H1 (cell line): Measurements from ENCODE around the gene FKBP1A. TPM values are rescaled to one million over a fixed set of nuclear protein-coding genes. Genes with fewer than 3 reads are reported as not detected.
A peak's percentile ranks its signal among the peaks of the same experiment; 100 is the strongest.

Source experiments
- CTCF ChIA-PET: fragments of 300-600 bp; sonication (Branson Sonifier 250); formaldehyde crosslinking; loops from one replicate; lab custom pipeline; 2021; ENCODE audit not compliant: partially characterized antibody; lab: Charles Lee
- POLR2A ChIA-PET: fragments of 300-600 bp; sonication (Branson Sonifier 250); formaldehyde crosslinking; loops from one replicate; lab custom pipeline; 2021; ENCODE audit warnings: inconsistent platforms; ENCODE audit not compliant: partially characterized antibody; lab: Charles Lee
- DNase-seq, 2 experiments: peaks; one replicate each; pipeline versions ENCODE4 v3.0.0 to v3.0.0-alpha.2; 2010 to 2022; ENCODE audit warnings: low spot score in 2 of 2, low read depth in 1 of 2, mixed read lengths in 1 of 2
- FAIRE-seq: peaks from 2 replicates; lab custom pipeline; 2011; peaks lifted over from hg19 to GRCh38; lab: Jason Lieb, UNC
- H2AFZ ChIP-seq: 2 replicates; pipeline ENCODE4 v1.8.1; 2012; ENCODE audit warnings: low read length, inconsistent platforms
- H2AK5ac ChIP-seq: 2 replicates; pipeline ENCODE4 v1.6.1; 2013; ENCODE audit warnings: low read depth, low read length
- H2BK120ac ChIP-seq: replicated peaks from 2 replicates; pipeline ENCODE3; 2013; ENCODE audit warnings: low read depth, low read length, inconsistent platforms
- H2BK12ac ChIP-seq: 2 replicates; pipeline ENCODE4 v1.6.1; 2013; ENCODE audit warnings: low read depth, low read length
- H2BK15ac ChIP-seq: 2 replicates; pipeline ENCODE4 v1.6.1; 2013; ENCODE audit warnings: low read length
- H2BK20ac ChIP-seq: 2 replicates; pipeline ENCODE4 v1.6.1; 2013; ENCODE audit warnings: low read length
- H2BK5ac ChIP-seq: 2 replicates; pipeline ENCODE4 v1.6.1; 2013; ENCODE audit warnings: low read depth, low read length
- H3K14ac ChIP-seq: 2 replicates; pipeline ENCODE4 v1.6.1; 2013; ENCODE audit warnings: inconsistent platforms; ENCODE audit not compliant: insufficient read length
- H3K18ac ChIP-seq: 2 replicates; pipeline ENCODE4 v1.6.1; 2013; ENCODE audit warnings: low read length; ENCODE audit errors: extremely low read depth
- H3K23ac ChIP-seq: 2 replicates; pipeline ENCODE4 v1.6.1; 2013; ENCODE audit warnings: inconsistent platforms; ENCODE audit not compliant: insufficient read length
- H3K23me2 ChIP-seq: 2 replicates; pipeline ENCODE4 v1.6.1; 2013; ENCODE audit warnings: low read depth, low read length
- H3K27ac ChIP-seq: 2 replicates; pipeline ENCODE4 v1.6.1; 2011; ENCODE audit warnings: low read depth, low read length, inconsistent platforms
- H3K27me3 ChIP-seq, 4 experiments: replicated peaks in 1 of 4; 1 replicate in 1 of 4; 2 replicates in 3 of 4; pipeline versions ENCODE4 v1.6.1 to v1.8.1; 2011 to 2013; ENCODE audit warnings: low read length in 3 of 4, mild to moderate bottlenecking in 3 of 4, inconsistent platforms in 2 of 4, mixed read lengths in 2 of 4, moderate library complexity in 1 of 4; ENCODE audit not compliant: control insufficient read depth in 3 of 4, insufficient read depth in 3 of 4; ENCODE audit errors: extremely low read depth in 1 of 4
- H3K36me3 ChIP-seq, 4 experiments: 2 replicates each; pipeline versions ENCODE4 v1.6.1 to v1.8.1; 2011 to 2013; ENCODE audit warnings: mild to moderate bottlenecking in 4 of 4, low read length in 3 of 4, moderate library complexity in 2 of 4, control low read depth in 1 of 4, inconsistent platforms in 1 of 4; ENCODE audit not compliant: insufficient read depth in 4 of 4, control insufficient read depth in 2 of 4
- H3K4ac ChIP-seq: replicated peaks from 2 replicates; pipeline ENCODE3; 2013; ENCODE audit warnings: low read length, low read depth, mixed read lengths, inconsistent platforms; ENCODE audit not compliant: insufficient read length
- H3K4me1 ChIP-seq, 4 experiments: replicated peaks in 1 of 4; 1 replicate in 1 of 4; 2 replicates in 3 of 4; pipeline versions ENCODE4 v1.6.1 to v1.8.1; 2011 to 2013; ENCODE audit warnings: low read length in 3 of 4, inconsistent platforms in 2 of 4, mixed read lengths in 1 of 4; ENCODE audit not compliant: insufficient read depth in 4 of 4, control insufficient read depth in 3 of 4
- H3K4me2 ChIP-seq, 2 experiments: 2 replicates each; pipeline versions ENCODE4 v1.6.1 to v1.8.1; 2011 to 2013; ENCODE audit warnings: low read depth in 2 of 2, low read length in 2 of 2, control low read depth in 1 of 2, inconsistent platforms in 1 of 2, mild to moderate bottlenecking in 1 of 2; ENCODE audit not compliant: insufficient read depth in 1 of 2
- H3K4me3 ChIP-seq, 4 experiments: fragments of 200-600, 300-600 bp in 1 of 4; sonication (generic), shearing (Covaris generic), sonication (Bioruptor Twin) in 1 of 4; 2 replicates each; pipeline versions ENCODE4 v1.5.1 to v1.8.1; 2011 to 2016; ENCODE audit warnings: low read length in 4 of 4, low read depth in 3 of 4, control low read depth in 2 of 4, inconsistent platforms in 2 of 4, mild to moderate bottlenecking in 2 of 4, mixed read lengths in 1 of 4, moderate library complexity in 1 of 4; ENCODE audit not compliant: insufficient read depth in 2 of 4; ENCODE audit errors: extremely low read depth in 1 of 4
- H3K56ac ChIP-seq: replicated peaks from 2 replicates; pipeline ENCODE3; 2013; ENCODE audit warnings: low read depth, mild to moderate bottlenecking, mixed read lengths, low read length, inconsistent platforms; ENCODE audit not compliant: insufficient read length
- H3K79me1 ChIP-seq: 2 replicates; pipeline ENCODE4 v1.6.1; 2013; ENCODE audit warnings: low read depth, low read length, control low read depth
- H3K79me2 ChIP-seq, 2 experiments: 2 replicates each; pipeline versions ENCODE4 v1.6.1 to v1.8.1; 2012 to 2013; ENCODE audit warnings: low read length in 2 of 2, mild to moderate bottlenecking in 2 of 2, inconsistent platforms in 1 of 2; ENCODE audit not compliant: insufficient read depth in 2 of 2, control insufficient read depth in 1 of 2
- H3K9ac ChIP-seq, 4 experiments: replicated peaks in 1 of 4; 1 replicate in 1 of 4; 2 replicates in 3 of 4; pipeline versions ENCODE4 v1.6.1 to v1.8.1; 2011 to 2013; ENCODE audit warnings: low read depth in 3 of 4, low read length in 3 of 4, control low read depth in 2 of 4, mild to moderate bottlenecking in 2 of 4, moderate library complexity in 2 of 4, inconsistent platforms in 1 of 4; ENCODE audit errors: extremely low read depth in 1 of 4
- H3K9me3 ChIP-seq, 2 experiments: 2 replicates each; pipeline versions ENCODE4 v1.6.1 to v1.8.1; 2012 to 2013; ENCODE audit warnings: mild to moderate bottlenecking in 2 of 2, moderate library complexity in 2 of 2, control low read depth in 1 of 2, inconsistent platforms in 1 of 2, low read depth in 1 of 2, low read length in 1 of 2, mixed read lengths in 1 of 2; ENCODE audit not compliant: insufficient read depth in 2 of 2
- H4K20me1 ChIP-seq, 2 experiments: replicated peaks in 1 of 2; 2 replicates each; pipeline versions ENCODE3 to v1.8.1; 2011 to 2013; ENCODE audit warnings: inconsistent platforms in 2 of 2, low read length in 2 of 2, mild to moderate bottlenecking in 1 of 2; ENCODE audit not compliant: insufficient read depth in 2 of 2, control insufficient read depth in 1 of 2
- H4K5ac ChIP-seq: 2 replicates; pipeline ENCODE4 v1.6.1; 2013; ENCODE audit warnings: low read length, low read depth, mixed read lengths, inconsistent platforms; ENCODE audit not compliant: insufficient read length
- H4K8ac ChIP-seq: 2 replicates; pipeline ENCODE4 v1.8.0; 2013; ENCODE audit warnings: mild to moderate bottlenecking, moderate library complexity, low read length, inconsistent platforms; ENCODE audit not compliant: insufficient read depth; ENCODE audit errors: extremely low read depth
- H4K91ac ChIP-seq: replicated peaks from 2 replicates; pipeline ENCODE3; 2013; ENCODE audit warnings: low read length, mixed read lengths, inconsistent platforms; ENCODE audit not compliant: insufficient read length
- RNF2 ChIP-seq: fragments of 200-900, 300-1000 bp; sonication (generic); IDR thresholded peaks from 2 replicates; pipeline ENCODE4 v1.7.1; 2016; ENCODE audit warnings: borderline replicate concordance, low read depth, mild to moderate bottlenecking, antibody characterized with exemption, low read length; ENCODE audit not compliant: poor library complexity, severe bottlenecking; ENCODE audit errors: missing control alignments
- RXRA ChIP-seq: IDR thresholded peaks from 2 replicates; pipeline ENCODE4 v1.6.1; 2011; ENCODE audit warnings: low read depth, mild to moderate bottlenecking, low read length, moderate library complexity; ENCODE audit not compliant: insufficient read depth
- WGBS, 2 experiments: shearing (Covaris generic) in 1 of 2; methylation state at CpG; one replicate each; pipeline versions ENCODE4 v1.1.6 to v1.1.7; 2013 to 2015; ENCODE audit warnings: low lambda C conversion rate in 2 of 2, mixed read lengths in 2 of 2, inconsistent platforms in 1 of 2, low coverage in 1 of 2, missing lambda C conversion rate in 1 of 2; ENCODE audit not compliant: insufficient replicate concordance in 2 of 2, insufficient coverage in 1 of 2, insufficient read length in 1 of 2; ENCODE audit errors: extremely low coverage in 1 of 2, missing lambda C conversion rate in 1 of 2; 5-methylcytosine and 5-hydroxymethylcytosine counted together
- polyA plus RNA-seq, 7 experiments: library from polyadenylated mRNA; depleted of rRNA in 3 of 7; stranded (reverse) in 5 of 7; unstranded in 2 of 7; fragments of >200 nt in 5 of 7; fragments of 200-250 nt in 2 of 7; gene quantifications; 1 replicate in 5 of 7; 2 replicates in 1 of 7; 4 replicates in 1 of 7; pipeline versions ENCODE4 v1.2.1 to v1.2.3, GENCODE V29; 2011 to 2013; ENCODE audit warnings: missing spikeins in 2 of 7, mixed read lengths in 2 of 7
- total RNA-seq: library from RNA; stranded (reverse); fragmentation: NEBNext Ultra II Directional; extraction: Animal tissue kit (Norgen Biotek cat#: 25700); gene quantifications from 2 replicates; pipeline ENCODE4 v1.2.1, GENCODE V29; 2021
- TF ChIP-seq, protein P1 (sequence below): IDR thresholded peaks from 2 replicates; pipeline ENCODE4 v1.6.1; 2011; ENCODE audit warnings: low read depth, mild to moderate bottlenecking, low read length; ENCODE audit not compliant: insufficient read depth
- TF ChIP-seq, protein P2 (sequence below), 3 experiments: IDR thresholded peaks; 1 replicate in 2 of 3; 2 replicates in 1 of 3; pipeline versions ENCODE4 v1.5.1 to v1.6.1; 2011; ENCODE audit warnings: low read length in 3 of 3, mild to moderate bottlenecking in 3 of 3, inconsistent platforms in 2 of 3, low read depth in 1 of 3, moderate library complexity in 1 of 3; ENCODE audit not compliant: insufficient read depth in 1 of 3; ENCODE audit errors: control extremely low read depth in 1 of 3

Gene FKBP1A
- total and polyA plus RNA-seq, 2 of the 8 experiments (the other 6 are each of a cell fraction or from before 2014, with no cell fraction given): 250 to 685 TPM

DNA sequence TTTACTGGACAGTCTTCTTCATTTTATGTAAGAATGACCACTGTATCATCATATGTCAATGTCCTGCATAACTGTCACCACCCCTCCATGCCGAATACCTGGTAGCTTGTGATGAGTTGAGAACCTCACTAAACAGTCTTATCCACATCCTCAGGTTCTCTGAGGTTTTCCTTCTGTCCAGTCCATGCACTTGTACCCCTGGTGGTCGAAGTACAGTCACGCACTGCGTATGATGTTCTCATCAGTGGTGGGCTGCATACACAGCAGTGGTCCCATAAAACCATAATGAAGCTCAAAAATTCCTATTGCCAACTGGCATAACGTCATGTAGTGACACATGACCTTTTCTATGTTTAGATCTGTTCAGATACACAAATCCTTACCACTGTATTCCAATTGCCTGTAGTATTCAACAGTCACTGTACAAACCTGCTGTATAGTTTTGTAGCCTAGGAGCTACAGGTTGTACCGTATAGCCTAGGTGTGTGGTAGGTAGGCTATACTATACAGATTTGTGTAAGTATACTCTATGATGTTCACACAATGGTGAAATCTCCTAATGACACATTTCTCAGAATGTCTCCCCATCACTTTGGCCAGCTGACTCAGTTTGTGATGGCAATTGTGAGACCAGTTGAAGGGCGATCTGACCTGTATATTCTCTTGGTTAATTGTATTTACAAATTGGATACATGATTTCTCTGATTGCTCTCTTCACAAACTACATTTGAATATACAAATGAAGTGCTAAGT lies 32.6 kb downstream of the FKBP1A start:
- no peak overlapping the region for H2BK5ac ChIP-seq
- CTCF ChIA-PET: interaction anchor here (0.6 to 2.8 kb wide), 4 partner anchors 16 to 107 kb away, joined by 3 to 9 read pairs (median 4); partner anchors contain the start of gene NSFL1C
- H4K5ac ChIP-seq: no peak overlapping the region
- H3K79me1 ChIP-seq: no peaks in the 10 kb centered on the region
- no peak overlapping the region for H3K18ac ChIP-seq
- POLR2A ChIA-PET: interaction anchor here (0.8 kb wide), 1 partner anchor 20 kb away, joined by 3 read pairs; no protein-coding TSS in a partner anchor
- no peak overlapping the region for H4K8ac ChIP-seq
- H3K9ac ChIP-seq: no peak overlapping the region
- DNase-seq: no peak
- no peak overlapping the region for H3K23ac ChIP-seq
- H2BK12ac ChIP-seq: no peak overlapping the region
- H2BK15ac ChIP-seq: no peak overlapping the region
- no peaks in the 10 kb centered on the region for H3K23me2 ChIP-seq
- no peaks in the 10 kb centered on the region for H3K4me1 ChIP-seq
- H3K9me3 ChIP-seq: no peaks in the 10 kb centered on the region
- WGBS, 2 experiments: 77% methylated on average over 7 of the region's 7 CpGs; no CpG with 5 or more reads in 1 of the 2 experiments
- H3K4ac ChIP-seq: no peak overlapping the region
- H3K4me3 ChIP-seq: no peak overlapping the region
- peaks cover 0 to 9% (median 0%) of the 10 kb centered on the region in 4 experiments; a peak in 3 of 8 replicates for H3K36me3 ChIP-seq
- H3K56ac ChIP-seq: no peak overlapping the region
- H2AFZ ChIP-seq: no peak overlapping the region
- H2AK5ac ChIP-seq: no peak overlapping the region
- peaks cover 0 to 2% of the 10 kb centered on the region in 2 experiments for H4K20me1 ChIP-seq
- H3K4me2 ChIP-seq: no peak overlapping the region
- H3K79me2 ChIP-seq: no peaks in the 10 kb centered on the region
- TF ChIP-seq, protein P1, sequence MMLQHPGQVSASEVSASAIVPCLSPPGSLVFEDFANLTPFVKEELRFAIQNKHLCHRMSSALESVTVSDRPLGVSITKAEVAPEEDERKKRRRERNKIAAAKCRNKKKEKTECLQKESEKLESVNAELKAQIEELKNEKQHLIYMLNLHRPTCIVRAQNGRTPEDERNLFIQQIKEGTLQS: no peak
- TF ChIP-seq RNF2 (no peak), RXRA (no peak)
- TF ChIP-seq, protein P2, sequence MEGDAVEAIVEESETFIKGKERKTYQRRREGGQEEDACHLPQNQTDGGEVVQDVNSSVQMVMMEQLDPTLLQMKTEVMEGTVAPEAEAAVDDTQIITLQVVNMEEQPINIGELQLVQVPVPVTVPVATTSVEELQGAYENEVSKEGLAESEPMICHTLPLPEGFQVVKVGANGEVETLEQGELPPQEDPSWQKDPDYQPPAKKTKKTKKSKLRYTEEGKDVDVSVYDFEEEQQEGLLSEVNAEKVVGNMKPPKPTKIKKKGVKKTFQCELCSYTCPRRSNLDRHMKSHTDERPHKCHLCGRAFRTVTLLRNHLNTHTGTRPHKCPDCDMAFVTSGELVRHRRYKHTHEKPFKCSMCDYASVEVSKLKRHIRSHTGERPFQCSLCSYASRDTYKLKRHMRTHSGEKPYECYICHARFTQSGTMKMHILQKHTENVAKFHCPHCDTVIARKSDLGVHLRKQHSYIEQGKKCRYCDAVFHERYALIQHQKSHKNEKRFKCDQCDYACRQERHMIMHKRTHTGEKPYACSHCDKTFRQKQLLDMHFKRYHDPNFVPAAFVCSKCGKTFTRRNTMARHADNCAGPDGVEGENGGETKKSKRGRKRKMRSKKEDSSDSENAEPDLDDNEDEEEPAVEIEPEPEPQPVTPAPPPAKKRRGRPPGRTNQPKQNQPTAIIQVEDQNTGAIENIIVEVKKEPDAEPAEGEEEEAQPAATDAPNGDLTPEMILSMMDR (IDR thresholded peaks at IDR 0.05; ENCODE audit: control extremely low read depth in 1 of 3, insufficient read depth in 1 of 3, low read depth in 1 of 3, low read length in 3 of 3): peak in 1 of 3 experiments; percentile 3; a peak in 1 of 4 replicates
- FAIRE-seq: no peak
- H3K27me3 ChIP-seq: no peaks in the 10 kb centered on the region
- H4K91ac ChIP-seq: no peak overlapping the region
- no peak overlapping the region for H2BK20ac ChIP-seq
- H3K27ac ChIP-seq: no peak overlapping the region
- H2BK120ac ChIP-seq: no peak overlapping the region
- no peak overlapping the region for H3K14ac ChIP-seq
